Astrocyte (in vitro differentiated cells and primary cell): ENCODE data around the gene SEPTIN1. TPM values are rescaled to one million over a fixed set of nuclear protein-coding genes. Genes with fewer than 3 reads are reported as not detected.
"Not testable (repeated sequence)": the region's sequence is repeated elsewhere in the genome, so short reads cannot be mapped to it uniquely, and the experiment has no call there.

Experiments used
- DNase-seq: peaks from one replicate; pipeline ENCODE4 v3.0.0-alpha.2; 2010; ENCODE audit warnings: low read depth
- FAIRE-seq: peaks from 2 replicates; lab custom pipeline; 2011; peaks lifted over from hg19 to GRCh38; lab: Jason Lieb, UNC
- H2AFZ ChIP-seq: 2 replicates; pipeline ENCODE4 v1.6.0; 2012; ENCODE audit warnings: low read depth, low read length, inconsistent platforms
- H3K27ac ChIP-seq: 2 replicates; pipeline ENCODE4 v1.5.1; 2011; ENCODE audit warnings: low read depth, low read length, inconsistent platforms
- H3K27me3 ChIP-seq: 2 replicates; pipeline ENCODE4 v1.6.0; 2011; ENCODE audit warnings: low read length, inconsistent platforms; ENCODE audit not compliant: insufficient read depth
- H3K36me3 ChIP-seq: 2 replicates; pipeline ENCODE4 v1.5.1; 2011; ENCODE audit warnings: low read length, inconsistent platforms; ENCODE audit not compliant: insufficient read depth
- H3K4me1 ChIP-seq: 2 replicates; pipeline ENCODE4 v1.5.1; 2011; ENCODE audit warnings: low read length, inconsistent platforms; ENCODE audit not compliant: insufficient read depth
- H3K4me2 ChIP-seq: 2 replicates; pipeline ENCODE4 v1.6.0; 2012; ENCODE audit warnings: low read length, inconsistent platforms
- H3K4me3 ChIP-seq: 2 replicates; pipeline ENCODE4 v1.5.1; 2011; ENCODE audit warnings: low read depth, mild to moderate bottlenecking, low read length, inconsistent platforms; ENCODE audit not compliant: insufficient read depth
- H3K79me2 ChIP-seq: 2 replicates; pipeline ENCODE4 v1.6.0; 2012; ENCODE audit warnings: mild to moderate bottlenecking, low read length, inconsistent platforms; ENCODE audit not compliant: insufficient read depth
- H3K9ac ChIP-seq: 2 replicates; pipeline ENCODE4 v1.6.0; 2012; ENCODE audit warnings: mild to moderate bottlenecking, low read length, inconsistent platforms
- H3K9me3 ChIP-seq: 2 replicates; pipeline ENCODE4 v1.5.1; 2012; ENCODE audit warnings: low read depth, mild to moderate bottlenecking, low read length, inconsistent platforms; ENCODE audit not compliant: insufficient read depth
- H4K20me1 ChIP-seq: 2 replicates; pipeline ENCODE4 v1.6.0; 2012; ENCODE audit warnings: low read length, inconsistent platforms; ENCODE audit not compliant: insufficient read depth
- H3K27ac Mint-ChIP-seq: one replicate; pipeline ENCODE4 v1.8.0; 2021; ENCODE audit warnings: mild to moderate bottlenecking, mixed read lengths; ENCODE audit not compliant: unreplicated experiment
- H3K27me3 Mint-ChIP-seq: one replicate; pipeline ENCODE4 v1.8.0; 2021; ENCODE audit warnings: low read depth, mixed read lengths; ENCODE audit not compliant: unreplicated experiment
- H3K36me3 Mint-ChIP-seq: one replicate; pipeline ENCODE4 v1.8.0; 2021; ENCODE audit warnings: low read depth, mixed read lengths; ENCODE audit not compliant: unreplicated experiment
- H3K4me1 Mint-ChIP-seq: one replicate; pipeline ENCODE4 v1.8.0; 2021; ENCODE audit warnings: low read depth, mixed read lengths; ENCODE audit not compliant: unreplicated experiment
- H3K4me3 Mint-ChIP-seq: one replicate; pipeline ENCODE4 v1.8.0; 2021; ENCODE audit warnings: mild to moderate bottlenecking, moderate library complexity, mixed read lengths; ENCODE audit not compliant: unreplicated experiment
- H3K9me3 Mint-ChIP-seq: one replicate; pipeline ENCODE4 v1.8.0; 2021; ENCODE audit warnings: mild to moderate bottlenecking, mixed read lengths; ENCODE audit not compliant: unreplicated experiment
- CTCF ChIP-seq: IDR thresholded peaks from 2 replicates; pipeline ENCODE4 v1.5.1; 2011; ENCODE audit warnings: low read depth, mild to moderate bottlenecking, inconsistent platforms, low read length, moderate library complexity; ENCODE audit not compliant: insufficient read depth
- EZH2 ChIP-seq: IDR thresholded peaks from 2 replicates; pipeline ENCODE4 v1.6.1; 2012; ENCODE audit warnings: mild to moderate bottlenecking, low read length, inconsistent platforms; ENCODE audit not compliant: insufficient read depth
- total RNA-seq: library from RNA; stranded (reverse); gene quantifications from 2 replicates; pipeline ENCODE4 v1.2.1, GENCODE V29; 2021

Gene SEPTIN1
- total RNA-seq, 1 donor from 2014 or later = 0.48 TPM

- Histone ChIP-seq H2AFZ (no peak overlapping the region), H3K27me3 (no peaks in the 10 kb centered on the region), H4K20me1 (peaks cover 31% of the 10 kb centered on the region), H3K4me1 (peaks cover 13% of the 10 kb centered on the region), H3K79me2 (peaks cover 8% of the 10 kb centered on the region), H3K27ac (no peak overlapping the region), H3K4me2 (no peak overlapping the region), H3K9ac (no peak overlapping the region), H3K36me3 (peaks cover 14% of the 10 kb centered on the region), H3K4me3 (no peak overlapping the region), H3K9me3 (no peaks in the 10 kb centered on the region)
- Mint-ChIP-seq H3K27ac (no peak overlapping the region), H3K27me3 (peaks cover under 1% of the 10 kb centered on the region), H3K36me3 (peaks cover 8% of the 10 kb centered on the region), H3K4me3 (no peak overlapping the region), H3K9me3 (no peaks in the 10 kb centered on the region), H3K4me1 (no peaks in the 10 kb centered on the region)
- DNase-seq (no peak), FAIRE-seq (no peak)
- TF ChIP-seq CTCF = no peak
Measured at GRCh38 chr16:30348113-30348512, 34.2 kb downstream of the SEPTIN1 start.

- H3K27me3 ChIP-seq = no peaks in the 10 kb centered on the region
- H2AFZ ChIP-seq = no peak overlapping the region
- Mint-ChIP-seq H3K4me1 (no peaks in the 10 kb centered on the region), H3K36me3 (peaks cover 5% of the 10 kb centered on the region), H3K9me3 (no peaks in the 10 kb centered on the region), H3K27me3 (peaks cover 2% of the 10 kb centered on the region), H3K27ac (no peak overlapping the region), H3K4me3 (no peak overlapping the region)
- no peak overlapping the region for H3K27ac ChIP-seq
- no peaks in the 10 kb centered on the region for H3K4me1 ChIP-seq
- H3K36me3 ChIP-seq = peaks cover 8% of the 10 kb centered on the region
- FAIRE-seq (no peak), DNase-seq (no peak)
- H3K9me3 ChIP-seq = no peaks in the 10 kb centered on the region
- H3K9ac ChIP-seq = no peak overlapping the region
- TF ChIP-seq CTCF (no peak), EZH2 (no peak)
- H3K4me2 ChIP-seq = no peak overlapping the region
- peaks cover 12% of the 10 kb centered on the region for H4K20me1 ChIP-seq
- H3K4me3 ChIP-seq = no peak overlapping the region
- peaks cover 3% of the 10 kb centered on the region for H3K79me2 ChIP-seq
Measured at GRCh38 chr16:30346286-30346685, 36.1 kb downstream of the SEPTIN1 start.

GRCh38 chr16:30343491-30343820, 38.9 kb downstream of the SEPTIN1 start:
- FAIRE-seq, H2AFZ ChIP-seq, H3K27me3 ChIP-seq, H3K4me2 ChIP-seq, DNase-seq, H3K4me3 ChIP-seq, H3K27ac ChIP-seq, H3K4me1 Mint-ChIP-seq, H3K27ac Mint-ChIP-seq, H4K20me1 ChIP-seq, H3K9ac ChIP-seq, H3K79me2 ChIP-seq, H3K36me3 Mint-ChIP-seq, H3K4me1 ChIP-seq, H3K36me3 ChIP-seq, H3K9me3 Mint-ChIP-seq, H3K27me3 Mint-ChIP-seq, H3K4me3 Mint-ChIP-seq, H3K9me3 ChIP-seq: not testable (repeated sequence)
